ENCODE results near the gene EVI5.
"Not testable (repeated sequence)": the region's sequence is repeated elsewhere in the genome, so short reads cannot be mapped to it uniquely, and the experiment has no call there.

Gene EVI5

GRCh38 chr1:92619466-92620189 lies 165.3 kb downstream of the EVI5 start:
- Mint-ChIP-seq H3K36me3 (ENCODE audit: low read depth) (peaks cover 59% of the 10 kb centered on the region), H3K9me3 (peaks cover 23% of the 10 kb centered on the region), H3K4me1 (no peaks in the 10 kb centered on the region), H3K27me3 (ENCODE audit: low read depth) (peaks cover 6% of the 10 kb centered on the region), H3K27ac (no peak overlapping the region), H3K4me3 (no peak overlapping the region)
- no peak for TF ChIP-seq CTCF (IDR thresholded peaks at IDR 0.05; ENCODE audit: unreplicated experiment in 3 of 3)

- Mint-ChIP-seq H3K27ac (no peak overlapping the region), H3K4me3 (no peak overlapping the region), H3K36me3 (ENCODE audit: low read depth) (peaks cover 9% of the 10 kb centered on the region), H3K4me1 (no peaks in the 10 kb centered on the region), H3K27me3 (ENCODE audit: low read depth) (no peaks in the 10 kb centered on the region), H3K9me3 (no peaks in the 10 kb centered on the region)
- no peak for TF ChIP-seq CTCF (IDR thresholded peaks at IDR 0.05; ENCODE audit: unreplicated experiment in 3 of 3)
Measured at GRCh38 chr1:92601044-92601443, 183.9 kb downstream of the EVI5 start.

GRCh38 chr1:92599184-92599583 lies 185.7 kb downstream of the EVI5 start:
- H3K27ac Mint-ChIP-seq, result no peak overlapping the region
- peaks cover 13% of the 10 kb centered on the region for H3K36me3 Mint-ChIP-seq (ENCODE audit: low read depth)
- H3K4me3 Mint-ChIP-seq, result no peak overlapping the region
- H3K27me3 Mint-ChIP-seq (ENCODE audit: low read depth), result no peaks in the 10 kb centered on the region
- H3K9me3 Mint-ChIP-seq, result peaks cover 3% of the 10 kb centered on the region
- peak in 2 of 3 experiments; percentile 19 to 51 for TF ChIP-seq CTCF (IDR thresholded peaks at IDR 0.05; ENCODE audit: unreplicated experiment in 3 of 3)
- H3K4me1 Mint-ChIP-seq, result no peaks in the 10 kb centered on the region

- H3K4me3 Mint-ChIP-seq; H3K27me3 Mint-ChIP-seq (ENCODE audit: low read depth); H3K4me1 Mint-ChIP-seq; H3K27ac Mint-ChIP-seq: not testable (repeated sequence)
- Mint-ChIP-seq H3K9me3 (peaks cover 27% of the 10 kb centered on the region), H3K36me3 (ENCODE audit: low read depth) (peaks cover 44% of the 10 kb centered on the region)
Measured at GRCh38 chr1:92589361-92589760, 195.5 kb downstream of the EVI5 start.

- H3K9me3 Mint-ChIP-seq, result peaks cover 24% of the 10 kb centered on the region
- no peaks in the 10 kb centered on the region for H3K27me3 Mint-ChIP-seq (ENCODE audit: low read depth)
- no peak overlapping the region for H3K27ac Mint-ChIP-seq
- H3K36me3 Mint-ChIP-seq (ENCODE audit: low read depth), result peaks cover 37% of the 10 kb centered on the region
- H3K4me3 Mint-ChIP-seq, result no peak overlapping the region
- TF ChIP-seq CTCF (IDR thresholded peaks at IDR 0.05; ENCODE audit: unreplicated experiment in 3 of 3), result no peak
- H3K4me1 Mint-ChIP-seq, result no peaks in the 10 kb centered on the region
Measured at GRCh38 chr1:92587445-92587844, 197.5 kb downstream of the EVI5 start.

GRCh38 chr1:92585831-92586230 lies 199.1 kb downstream of the EVI5 start:
- no peak for TF ChIP-seq CTCF (IDR thresholded peaks at IDR 0.05; ENCODE audit: unreplicated experiment in 3 of 3)
- H3K27me3 Mint-ChIP-seq (ENCODE audit: low read depth), result no peaks in the 10 kb centered on the region
- peaks cover 33% of the 10 kb centered on the region for H3K36me3 Mint-ChIP-seq (ENCODE audit: low read depth)
- no peak overlapping the region for H3K27ac Mint-ChIP-seq
- peaks cover 14% of the 10 kb centered on the region for H3K9me3 Mint-ChIP-seq
- no peak overlapping the region for H3K4me3 Mint-ChIP-seq
- no peaks in the 10 kb centered on the region for H3K4me1 Mint-ChIP-seq

GRCh38 chr1:92584810-92585209 lies 200.1 kb downstream of the EVI5 start:
- not testable (repeated sequence) for H3K27ac Mint-ChIP-seq; H3K4me3 Mint-ChIP-seq; H3K4me1 Mint-ChIP-seq; H3K27me3 Mint-ChIP-seq (ENCODE audit: low read depth); H3K9me3 Mint-ChIP-seq
- H3K36me3 Mint-ChIP-seq (ENCODE audit: low read depth), result peaks cover 23% of the 10 kb centered on the region
